Measurements from ENCODE around the gene PSMB5.

- no peak for TF ChIP-seq SUZ12 (IDR thresholded peaks at IDR 0.05)
- TF ChIP-seq ELF4 (IDR thresholded peaks at IDR 0.05): no peak
- no peak for TF ChIP-seq SP1 (IDR thresholded peaks at IDR 0.05)
- TF ChIP-seq FOXA1 (IDR thresholded peaks at IDR 0.05): no peak
- TF ChIP-seq CTBP1 (IDR thresholded peaks at IDR 0.05; ENCODE audit: borderline replicate concordance): no peak
- no peak for TF ChIP-seq L3MBTL2 (conservative IDR thresholded peaks at IDR 0.05)
- TF ChIP-seq ZNF384 (IDR thresholded peaks at IDR 0.05): no peak
- TF ChIP-seq FOXM1 (IDR thresholded peaks at IDR 0.05; ENCODE audit: borderline replicate concordance): no peak
Measured at GRCh38 chr14:23047034-23047634, 12.4 kb upstream of the PSMB5 start.
